Uterus (tissue), 4 donors: ENCODE measurements around the gene HMGCS2. TPM values are rescaled to one million over a fixed set of nuclear protein-coding genes. Genes with fewer than 3 reads are reported as not detected.
"Not testable (repeated sequence)": the region's sequence is repeated elsewhere in the genome, so short reads cannot be mapped to it uniquely, and the experiment has no call there.

Source experiments
- DNase-seq, 2 donors: peaks; one replicate each; pipeline ENCODE4 v3.0.0-alpha.2; 2019 to 2020
- H3K27ac ChIP-seq, 2 donors: fragments of 200-600 bp; sonication (generic); 1 replicate in 1 of 2; 2 replicates in 1 of 2; pipeline ENCODE4 v1.5.1; 2016 to 2018
- H3K27me3 ChIP-seq, 2 donors: fragments of 200-600 bp; sonication (generic); one replicate each; pipeline ENCODE4 v1.5.1; 2018 to 2019; ENCODE audit warnings: control low read depth in 1 of 2
- H3K36me3 ChIP-seq, 2 donors: fragments of 200-600 bp; sonication (generic); one replicate each; pipeline ENCODE4 v1.5.1; 2019; ENCODE audit warnings: control low read depth in 1 of 2
- H3K4me1 ChIP-seq, 2 donors: fragments of 200-600 bp; sonication (generic); one replicate each; pipeline ENCODE4 v1.5.1; 2018 to 2019; ENCODE audit warnings: control low read depth in 1 of 2
- H3K4me3 ChIP-seq, 2 donors: fragments of 200-600 bp; sonication (generic); 1 replicate in 1 of 2; 2 replicates in 1 of 2; pipeline ENCODE4 v1.5.1; 2018 to 2019; ENCODE audit warnings: mild to moderate bottlenecking in 1 of 2
- H3K9me3 ChIP-seq, 2 donors: fragments of 200-600 bp; sonication (generic); one replicate each; pipeline ENCODE4 v1.5.1; 2019; ENCODE audit warnings: control low read depth in 1 of 2
- CTCF ChIP-seq, 4 experiments: fragments of 200-600 bp in 2 of 4; fragments of 450-650 bp in 2 of 4; sonication (generic) in 2 of 4; IDR thresholded peaks; one replicate each; pipeline ENCODE4 v1.5.1; 2016 to 2019; ENCODE audit warnings: antibody characterized with exemption in 4 of 4, mild to moderate bottlenecking in 2 of 4, moderate library complexity in 1 of 4
- POLR2A ChIP-seq, 2 donors: fragments of 450-650 bp; IDR thresholded peaks; one replicate each; pipeline ENCODE4 v1.6.1; 2016; ENCODE audit warnings: antibody characterized with exemption in 2 of 2, mild to moderate bottlenecking in 1 of 2, moderate library complexity in 1 of 2
- intact Hi-C: fragments of 100-400 bp; cut with DNase I; formaldehyde crosslinking; loops from one replicate; pipeline ENCODE4 v1.15.1; 2023; ENCODE audit warnings: low total_unique reads
- total RNA-seq, 4 donors: library from RNA; depleted of rRNA in 3 of 4; stranded (reverse); fragments of >200 nt in 3 of 4; gene quantifications; one replicate each; pipeline versions ENCODE4 v1.1.0 to v1.2.4, GENCODE V29; 2014 to 2023
- donor health status: DM: yes; HTN: yes; CAD: no.

HMGCS2 gene
- total RNA-seq, 4 donors from 2014 or later, result 0.29 TPM; not detected in 3

- H3K27me3 ChIP-seq, result no peaks in the 10 kb centered on the region
- intact Hi-C loops, result no loop called here
- no peak for DNase-seq
- no peaks in the 10 kb centered on the region for H3K4me1 ChIP-seq
- no peak for TF ChIP-seq CTCF (IDR thresholded peaks at IDR 0.05)
- no peak for TF ChIP-seq POLR2A (IDR thresholded peaks at IDR 0.05)
- H3K36me3 ChIP-seq, result no peaks in the 10 kb centered on the region
- no peaks in the 10 kb centered on the region for H3K9me3 ChIP-seq
- no peak overlapping the region for H3K4me3 ChIP-seq
- no peak overlapping the region for H3K27ac ChIP-seq
Measured at GRCh38 chr1:119791377-119791776, 22.7 kb upstream of the HMGCS2 start.

- intact Hi-C loops, result no loop called here
- Histone ChIP-seq H3K27ac (no peak overlapping the region), H3K9me3 (no peaks in the 10 kb centered on the region), H3K36me3 (no peaks in the 10 kb centered on the region), H3K4me1 (no peaks in the 10 kb centered on the region), H3K4me3 (no peak overlapping the region), H3K27me3 (no peaks in the 10 kb centered on the region)
- no peak for TF ChIP-seq CTCF (IDR thresholded peaks at IDR 0.05)
- no peak for TF ChIP-seq POLR2A (IDR thresholded peaks at IDR 0.05)
- no peak for DNase-seq
Measured at GRCh38 chr1:119790451-119791198, 21.9 kb upstream of the HMGCS2 start.

- TF ChIP-seq CTCF (IDR thresholded peaks at IDR 0.05) (no peak), POLR2A (IDR thresholded peaks at IDR 0.05) (no peak)
- intact Hi-C loops, result no loop called here
Measured at GRCh38 chr1:119787776-119788175, 19.1 kb upstream of the HMGCS2 start.

GRCh38 chr1:119786473-119787050, 17.9 kb upstream of the HMGCS2 start:
- intact Hi-C loops, H3K4me1 ChIP-seq, H3K27ac ChIP-seq, DNase-seq, H3K9me3 ChIP-seq, H3K4me3 ChIP-seq, H3K36me3 ChIP-seq, H3K27me3 ChIP-seq: not testable (repeated sequence)

More at GRCh38 chr1:119787776-119788175, 19.1 kb upstream of the HMGCS2 start:
- H3K27me3 ChIP-seq, result no peaks in the 10 kb centered on the region
- H3K4me3 ChIP-seq, result no peak overlapping the region
- no peak for DNase-seq
- no peaks in the 10 kb centered on the region for H3K36me3 ChIP-seq
- no peaks in the 10 kb centered on the region for H3K9me3 ChIP-seq
- no peaks in the 10 kb centered on the region for H3K4me1 ChIP-seq
- no peak overlapping the region for H3K27ac ChIP-seq

- DNase-seq, intact Hi-C loops, H3K27ac ChIP-seq, H3K4me3 ChIP-seq, H3K36me3 ChIP-seq, H3K9me3 ChIP-seq, H3K27me3 ChIP-seq, H3K4me1 ChIP-seq: not testable (repeated sequence)
Measured at GRCh38 chr1:119786046-119786445, 17.3 kb upstream of the HMGCS2 start.

GRCh38 chr1:119784191-119784781, 15.6 kb upstream of the HMGCS2 start:
- peak; percentile 39 to 65 for DNase-seq

More at GRCh38 chr1:119784191-119784781, 15.6 kb upstream of the HMGCS2 start:
- Histone ChIP-seq H3K27ac (no peak overlapping the region), H3K9me3 (no peaks in the 10 kb centered on the region), H3K27me3 (no peaks in the 10 kb centered on the region), H3K36me3 (no peaks in the 10 kb centered on the region), H3K4me1 (no peaks in the 10 kb centered on the region), H3K4me3 (no peak overlapping the region)
- intact Hi-C loops, result no loop called here
- no peak for TF ChIP-seq POLR2A (IDR thresholded peaks at IDR 0.05)
- no peak for TF ChIP-seq CTCF (IDR thresholded peaks at IDR 0.05)
